HAP-1 (cell line): ENCODE results near the gene LYPD5.
"Not testable (repeated sequence)": the region's sequence is repeated elsewhere in the genome, so short reads cannot be mapped to it uniquely, and the experiment has no call there.

Experiments used
- DNase-seq, 2 experiments: peaks; one replicate each; pipeline ENCODE4 v3.0.0-alpha.2; 2016 to 2020; ENCODE audit warnings: low spot score in 2 of 2
- H3K27me3 ChIP-seq: fragments of 250-450 bp; sonication (Bioruptor Pico); 2 replicates; pipeline ENCODE4 v1.5.1; 2020; ENCODE audit warnings: low read depth, mild to moderate bottlenecking, moderate library complexity
- H3K36me3 ChIP-seq: fragments of 250-450 bp; sonication (Bioruptor Pico); replicated peaks from 2 replicates; pipeline ENCODE4 v1.5.1; 2020; ENCODE audit warnings: mild to moderate bottlenecking
- H3K4me1 ChIP-seq: fragments of 250-450 bp; sonication (Bioruptor Pico); 2 replicates; pipeline ENCODE4 v1.5.1; 2020; ENCODE audit warnings: mild to moderate bottlenecking
- H3K4me3 ChIP-seq: fragments of 250-450 bp; sonication (Bioruptor Pico); 2 replicates; pipeline ENCODE4 v1.5.1; 2020; ENCODE audit warnings: mild to moderate bottlenecking, moderate library complexity
- H3K9me3 ChIP-seq: fragments of 250-450 bp; sonication (Bioruptor Pico); 2 replicates; pipeline ENCODE4 v1.5.1; 2020; ENCODE audit warnings: mild to moderate bottlenecking, moderate library complexity
- in situ Hi-C: fragments of 300-500 bp; cut with MboI; formaldehyde crosslinking; loops from 3 replicates; pipeline ENCODE4 v1.14.3; 2020; ENCODE audit warnings: low sequenced_read_pairs, inconsistent platforms, mixed read lengths

The LYPD5 gene

GRCh38 chr19:43814663-43815352 lies 12.6 kb upstream of the LYPD5 start:
- no peak overlapping the region for H3K4me3 ChIP-seq
- in situ Hi-C loops: no loop called here
- H3K9me3 ChIP-seq: no peaks in the 10 kb centered on the region; the same call in 1 of the 2 replicates
- no peaks in the 10 kb centered on the region for H3K27me3 ChIP-seq
- no peak for DNase-seq
- H3K36me3 ChIP-seq: no peaks in the 10 kb centered on the region
- no peaks in the 10 kb centered on the region for H3K4me1 ChIP-seq

DNA sequence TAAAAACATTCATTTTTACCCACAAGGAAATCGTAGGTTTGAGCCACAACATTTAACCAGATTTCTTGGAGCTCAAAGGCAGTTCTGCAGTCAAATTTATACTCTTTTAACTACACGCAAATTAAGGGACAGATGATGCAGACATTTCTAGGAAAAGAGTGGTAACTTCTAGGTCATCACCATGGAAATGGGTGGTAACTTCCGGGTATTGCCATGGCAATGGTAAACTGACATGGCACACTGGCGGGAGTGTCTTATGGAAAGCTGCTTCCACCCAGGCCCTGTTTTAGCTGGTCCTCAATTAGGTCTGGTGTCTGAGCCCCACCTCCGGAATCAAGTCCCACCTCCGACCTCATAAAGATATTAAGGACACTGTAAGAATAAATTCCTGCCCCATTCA lies 10.4 kb upstream of the LYPD5 start:
- H3K4me3 ChIP-seq: no peak overlapping the region
- peaks cover 3% of the 10 kb centered on the region; the same call in 1 of the 2 replicates for H3K27me3 ChIP-seq
- H3K4me1 ChIP-seq: no peaks in the 10 kb centered on the region
- H3K9me3 ChIP-seq: no peaks in the 10 kb centered on the region; the same call in 1 of the 2 replicates
- in situ Hi-C loops: no loop called here
- no peak for DNase-seq
- H3K36me3 ChIP-seq: no peaks in the 10 kb centered on the region

- Histone ChIP-seq H3K27me3 (peaks cover 4% of the 10 kb centered on the region; the same call in 1 of the 2 replicates), H3K36me3 (no peaks in the 10 kb centered on the region), H3K4me3 (no peak overlapping the region), H3K9me3 (no peaks in the 10 kb centered on the region; the same call in 1 of the 2 replicates), H3K4me1 (no peaks in the 10 kb centered on the region)
- in situ Hi-C loops: no loop called here
- no peak for DNase-seq
Observed at GRCh38 chr19:43812259-43812658, 10.0 kb upstream of the LYPD5 start.

DNA sequence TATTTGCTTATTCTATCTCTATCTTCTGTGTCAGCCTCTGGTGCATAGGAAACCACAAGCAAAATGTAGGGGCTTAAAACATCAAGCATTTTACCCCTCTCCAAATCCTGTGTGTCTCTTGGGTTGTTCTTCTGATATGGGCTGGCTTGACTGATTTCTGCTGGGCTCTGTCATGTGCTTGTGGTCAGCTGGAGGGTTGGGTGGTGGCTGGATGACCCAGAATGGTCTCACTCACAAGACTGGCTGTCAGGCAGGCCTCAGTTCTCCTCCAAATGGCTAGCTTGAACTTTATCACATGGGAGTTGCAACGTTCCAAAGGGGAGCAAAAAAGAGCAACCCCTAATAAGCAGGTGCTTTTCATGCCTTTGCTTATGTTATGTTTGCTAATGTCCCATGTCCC lies 9.6 kb upstream of the LYPD5 start:
- peaks cover 4% of the 10 kb centered on the region; the same call in 1 of the 2 replicates for H3K27me3 ChIP-seq
- no peak overlapping the region for H3K4me3 ChIP-seq
- DNase-seq: no peak
- no peaks in the 10 kb centered on the region for H3K36me3 ChIP-seq
- H3K4me1 ChIP-seq: no peaks in the 10 kb centered on the region; the same call in 1 of the 2 replicates
- no peaks in the 10 kb centered on the region; the same call in 1 of the 2 replicates for H3K9me3 ChIP-seq
- in situ Hi-C loops: no loop called here

DNA sequence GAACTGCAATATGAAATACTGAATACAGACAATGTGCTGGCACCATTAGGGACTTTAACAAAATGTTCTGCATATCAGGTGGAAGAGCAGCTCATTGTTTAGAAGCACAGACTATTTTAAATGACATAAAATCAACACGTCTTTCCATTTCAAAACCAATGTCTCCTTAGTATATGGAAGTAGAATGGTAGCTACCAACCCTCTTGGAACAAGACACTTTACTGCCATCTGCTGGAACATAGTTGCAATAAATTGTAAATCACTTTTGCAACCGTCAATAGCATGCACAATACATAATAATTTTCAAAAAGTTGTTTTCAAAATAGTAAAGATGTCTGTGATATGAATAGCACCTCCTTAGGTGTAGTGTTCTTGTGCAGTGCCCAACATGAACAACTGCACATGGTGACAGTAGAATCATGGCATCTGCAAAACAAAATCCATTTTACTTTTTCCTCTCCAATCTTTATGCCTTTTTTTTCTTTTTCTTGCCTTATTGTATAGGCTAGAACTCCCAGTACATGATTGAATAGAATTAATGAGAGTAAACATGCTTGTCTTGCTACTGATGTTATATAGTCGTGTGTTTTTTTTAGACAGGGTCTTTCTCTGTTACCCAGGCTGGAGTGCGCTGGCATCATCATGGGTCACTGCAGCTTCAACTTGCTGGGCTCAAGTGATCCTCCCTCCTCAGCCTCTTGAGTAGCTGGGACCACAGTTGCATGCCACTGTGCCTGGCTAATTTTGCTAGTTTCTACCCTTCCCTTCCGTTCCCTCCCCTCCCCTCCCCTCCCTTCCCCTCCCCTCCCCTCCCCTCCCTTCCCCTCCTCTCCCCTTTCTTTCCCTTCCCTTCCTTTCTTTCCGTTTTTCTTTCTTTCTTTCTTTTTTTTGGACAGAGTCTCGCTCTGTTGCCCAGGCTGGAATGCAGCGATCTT lies 7.8 kb upstream of the LYPD5 start:
- H3K27me3 ChIP-seq: peaks cover 4% of the 10 kb centered on the region; the same call in 1 of the 2 replicates
- H3K4me3 ChIP-seq: no peak overlapping the region
- no peaks in the 10 kb centered on the region for H3K36me3 ChIP-seq
- H3K9me3 ChIP-seq: no peaks in the 10 kb centered on the region; the same call in 1 of the 2 replicates
- DNase-seq: peak in 1 of 2 experiments; percentile 46
- H3K4me1 ChIP-seq: peaks cover 5% of the 10 kb centered on the region
- in situ Hi-C loops: no loop called here

- in situ Hi-C loops: no loop called here
- Histone ChIP-seq H3K27me3 (peaks cover 4% of the 10 kb centered on the region; the same call in 1 of the 2 replicates), H3K4me1 (peaks cover 5% of the 10 kb centered on the region), H3K4me3 (no peak overlapping the region), H3K9me3 (no peaks in the 10 kb centered on the region; the same call in 1 of the 2 replicates), H3K36me3 (no peaks in the 10 kb centered on the region)
- DNase-seq: no peak
Observed at GRCh38 chr19:43807651-43808050, 5.4 kb upstream of the LYPD5 start.

- H3K4me3 ChIP-seq: no peak overlapping the region
- DNase-seq: peak; percentile 25
- H3K27me3 ChIP-seq: peaks cover 4% of the 10 kb centered on the region; the same call in 1 of the 2 replicates
- no peaks in the 10 kb centered on the region for H3K36me3 ChIP-seq
- peaks cover 5% of the 10 kb centered on the region for H3K4me1 ChIP-seq
- H3K9me3 ChIP-seq: no peaks in the 10 kb centered on the region
- in situ Hi-C loops: no loop called here
Observed at GRCh38 chr19:43806848-43807247, 4.6 kb upstream of the LYPD5 start.

- H3K27me3 ChIP-seq, DNase-seq, H3K4me3 ChIP-seq, H3K4me1 ChIP-seq, H3K36me3 ChIP-seq, in situ Hi-C loops, H3K9me3 ChIP-seq: not testable (repeated sequence)
Observed at GRCh38 chr19:43806401-43806800, 4.2 kb upstream of the LYPD5 start.

DNA sequence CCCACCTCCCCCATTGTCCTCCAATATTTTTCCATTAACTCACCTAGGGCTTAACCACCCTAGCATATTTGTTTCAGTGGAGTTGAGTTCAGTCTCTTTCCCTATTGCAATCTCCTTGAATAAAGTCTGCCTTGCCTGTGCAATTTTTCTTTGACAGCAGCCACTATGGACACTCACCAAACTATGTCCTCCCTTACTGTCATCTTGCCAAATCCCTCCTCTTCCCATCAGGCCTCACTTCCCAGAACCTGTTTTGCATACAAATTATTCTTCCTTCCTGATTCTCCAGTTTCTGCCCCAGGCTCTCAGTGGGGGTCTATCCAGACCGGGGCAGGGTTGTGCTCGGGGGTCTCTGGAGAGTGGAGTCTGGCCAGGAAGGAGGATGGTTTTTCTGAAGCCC lies 2.2 kb upstream of the LYPD5 start:
- no peak overlapping the region for H3K4me3 ChIP-seq
- H3K27me3 ChIP-seq: peaks cover 4% of the 10 kb centered on the region; the same call in 1 of the 2 replicates
- no peaks in the 10 kb centered on the region for H3K9me3 ChIP-seq
- no peaks in the 10 kb centered on the region for H3K36me3 ChIP-seq
- peaks cover 5% of the 10 kb centered on the region for H3K4me1 ChIP-seq
- in situ Hi-C loops: no loop called here
- no peak for DNase-seq

DNA sequence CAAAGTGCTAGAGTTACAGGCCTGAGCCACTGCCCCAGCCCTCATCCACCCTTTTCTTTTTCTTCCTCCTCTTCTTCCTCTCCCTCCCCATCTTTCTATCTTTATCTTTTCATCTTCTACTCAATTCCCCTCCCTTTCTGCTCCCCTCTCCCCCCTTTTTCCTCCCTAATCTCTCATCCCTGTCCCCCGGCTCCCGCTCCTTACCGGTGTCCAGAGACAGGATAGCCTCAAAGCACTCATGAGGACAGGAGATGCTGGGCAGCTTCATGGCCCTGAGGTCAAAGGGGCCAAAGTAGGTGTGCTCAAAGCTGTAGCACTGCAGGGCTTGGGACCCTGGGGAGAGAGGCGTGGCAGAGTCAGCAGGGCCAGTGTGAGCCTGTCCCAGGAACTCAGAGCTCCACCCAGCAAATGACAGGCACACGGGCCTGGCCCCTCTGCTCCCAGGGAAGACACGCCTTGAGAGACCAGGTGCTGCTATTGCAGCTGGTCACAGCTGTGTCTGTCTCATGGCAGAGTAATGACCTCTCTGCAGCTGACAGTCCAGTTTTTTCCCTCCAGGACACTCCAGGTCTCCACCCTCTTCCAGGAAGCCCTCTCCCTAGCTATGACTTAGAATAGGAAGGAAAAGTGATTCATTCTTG lies 2.6 kb downstream of the LYPD5 start:
- Histone ChIP-seq H3K9me3 (no peaks in the 10 kb centered on the region), H3K27me3 (no peaks in the 10 kb centered on the region), H3K4me1 (no peaks in the 10 kb centered on the region), H3K36me3 (no peaks in the 10 kb centered on the region), H3K4me3 (no peak overlapping the region)
- no peak for DNase-seq
- in situ Hi-C loops: no loop called here

- H3K4me3 ChIP-seq: no peak overlapping the region
- H3K27me3 ChIP-seq: no peaks in the 10 kb centered on the region
- no peak for DNase-seq
- in situ Hi-C loops: no loop called here
- H3K36me3 ChIP-seq: no peaks in the 10 kb centered on the region
- H3K9me3 ChIP-seq: no peaks in the 10 kb centered on the region
- H3K4me1 ChIP-seq: no peaks in the 10 kb centered on the region
Observed at GRCh38 chr19:43798546-43799409, 3.5 kb downstream of the LYPD5 start.

GRCh38 chr19:43798026-43798545 lies 4.2 kb downstream of the LYPD5 start:
- Histone ChIP-seq H3K4me1 (no peaks in the 10 kb centered on the region), H3K27me3 (peaks cover 3% of the 10 kb centered on the region; the same call in 1 of the 2 replicates), H3K4me3 (no peak overlapping the region), H3K9me3 (no peaks in the 10 kb centered on the region), H3K36me3 (no peaks in the 10 kb centered on the region)
- no peak for DNase-seq
- in situ Hi-C loops: no loop called here

- in situ Hi-C loops: no loop called here
- H3K4me3 ChIP-seq: no peak overlapping the region
- peaks cover 3% of the 10 kb centered on the region; the same call in 1 of the 2 replicates for H3K27me3 ChIP-seq
- no peaks in the 10 kb centered on the region for H3K36me3 ChIP-seq
- H3K4me1 ChIP-seq: no peaks in the 10 kb centered on the region
- H3K9me3 ChIP-seq: no peaks in the 10 kb centered on the region
- DNase-seq: no peak
Observed at GRCh38 chr19:43797556-43797955, 4.7 kb downstream of the LYPD5 start.
